OCI-LY1 (cell line): ENCODE measurements around the gene GOLGA6C.

Source experiments
- EZH2 ChIP-seq: fragments of 200-600 bp; sonication (generic), shearing (Covaris generic); IDR thresholded peaks from 2 replicates; pipeline ENCODE4 v1.8.0; 2017; ENCODE audit warnings: borderline replicate concordance, mixed run types, mild to moderate bottlenecking, antibody characterized with exemption, low read length, moderate library complexity, mixed read lengths
- TF ChIP-seq, protein P1 (sequence below): fragments of 200-600 bp; sonication (generic), shearing (Covaris generic); IDR thresholded peaks from 2 replicates; pipeline ENCODE4 v1.5.1; 2017; ENCODE audit warnings: mild to moderate bottlenecking, antibody characterized with exemption, low read length, moderate library complexity, mixed read lengths

DNA sequence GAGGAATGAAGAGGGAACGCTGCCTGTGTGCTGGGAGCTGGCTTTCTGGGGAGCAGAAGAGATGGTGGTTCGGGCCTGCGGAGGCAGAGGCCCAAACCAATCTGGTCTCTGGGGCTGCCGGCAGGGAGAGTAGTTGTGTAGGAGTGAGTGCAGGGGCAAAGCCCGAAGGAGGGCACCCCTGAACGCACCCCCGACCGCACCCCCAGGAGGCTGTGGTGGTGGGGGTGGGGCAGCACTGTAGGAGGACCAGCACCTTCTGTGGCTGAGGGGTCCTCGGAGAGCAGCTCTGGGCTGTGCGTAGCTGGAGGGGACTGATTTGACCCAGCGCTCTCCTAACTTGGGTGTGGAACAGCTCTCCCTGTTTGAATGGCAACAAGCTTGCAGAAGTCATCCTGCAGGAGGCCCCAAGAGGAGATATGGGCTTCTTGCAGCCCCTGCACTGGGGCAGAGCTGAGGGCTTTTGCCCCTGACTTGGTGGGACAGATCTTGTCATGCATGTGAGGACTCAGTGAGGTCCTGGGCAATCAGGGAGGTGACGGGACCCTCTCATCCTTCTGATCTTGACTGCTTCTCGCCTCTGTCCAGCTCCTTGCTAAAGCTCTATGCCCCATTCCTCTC, 30.4 kb upstream of the GOLGA6C start:
- TF ChIP-seq, protein P1, sequence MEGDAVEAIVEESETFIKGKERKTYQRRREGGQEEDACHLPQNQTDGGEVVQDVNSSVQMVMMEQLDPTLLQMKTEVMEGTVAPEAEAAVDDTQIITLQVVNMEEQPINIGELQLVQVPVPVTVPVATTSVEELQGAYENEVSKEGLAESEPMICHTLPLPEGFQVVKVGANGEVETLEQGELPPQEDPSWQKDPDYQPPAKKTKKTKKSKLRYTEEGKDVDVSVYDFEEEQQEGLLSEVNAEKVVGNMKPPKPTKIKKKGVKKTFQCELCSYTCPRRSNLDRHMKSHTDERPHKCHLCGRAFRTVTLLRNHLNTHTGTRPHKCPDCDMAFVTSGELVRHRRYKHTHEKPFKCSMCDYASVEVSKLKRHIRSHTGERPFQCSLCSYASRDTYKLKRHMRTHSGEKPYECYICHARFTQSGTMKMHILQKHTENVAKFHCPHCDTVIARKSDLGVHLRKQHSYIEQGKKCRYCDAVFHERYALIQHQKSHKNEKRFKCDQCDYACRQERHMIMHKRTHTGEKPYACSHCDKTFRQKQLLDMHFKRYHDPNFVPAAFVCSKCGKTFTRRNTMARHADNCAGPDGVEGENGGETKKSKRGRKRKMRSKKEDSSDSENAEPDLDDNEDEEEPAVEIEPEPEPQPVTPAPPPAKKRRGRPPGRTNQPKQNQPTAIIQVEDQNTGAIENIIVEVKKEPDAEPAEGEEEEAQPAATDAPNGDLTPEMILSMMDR = no peak
- no peak for TF ChIP-seq EZH2
